ENCODE results near the gene C10orf120.

The C10orf120 gene

DNA sequence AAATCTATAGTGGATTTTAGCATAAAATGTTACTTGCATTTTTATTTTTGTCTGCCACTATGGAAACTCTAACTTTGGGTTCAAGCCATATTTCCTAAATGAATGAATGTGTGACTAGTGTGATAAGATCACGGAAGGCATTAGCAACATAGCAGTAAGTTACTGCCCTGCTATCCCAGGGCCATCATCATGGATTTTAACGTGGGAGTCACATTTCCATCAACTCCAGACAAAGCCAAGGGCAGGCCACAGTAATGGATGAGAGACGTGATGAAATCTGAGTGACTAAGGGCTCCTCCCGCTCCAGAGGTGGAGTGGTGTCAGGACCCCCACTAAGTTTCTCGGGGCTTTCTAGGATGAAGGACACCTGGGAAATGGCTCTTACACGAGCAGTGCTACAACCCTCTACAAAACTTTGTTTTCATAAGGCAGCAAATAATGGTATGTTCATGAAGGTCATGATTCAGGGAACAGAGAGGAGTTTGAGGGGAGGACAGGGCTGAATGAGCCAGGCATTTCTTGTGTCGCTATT lies 34.3 kb downstream of the C10orf120 start:
- Histone ChIP-seq H3K9ac (ENCODE audit: low read length) (no peak overlapping the region), H3K4me3 (ENCODE audit: low read length) (no peak overlapping the region), H3K27me3 (ENCODE audit: low read depth, low read length) (peaks cover 9% of the 10 kb centered on the region), H2AFZ (ENCODE audit: low read depth, low read length) (no peak overlapping the region), H3K79me2 (ENCODE audit: low read length) (no peaks in the 10 kb centered on the region), H3K27ac (ENCODE audit: low read length) (no peak overlapping the region), H3K9me3 (ENCODE audit: insufficient read depth, low read length) (no peaks in the 10 kb centered on the region), H4K20me1 (ENCODE audit: insufficient read depth, low read length) (no peaks in the 10 kb centered on the region), H3K4me1 (ENCODE audit: low read length) (no peaks in the 10 kb centered on the region), H3K4me2 (ENCODE audit: low read length) (no peak overlapping the region), H3K36me3 (replicated peaks; ENCODE audit: low read depth, low read length) (no peaks in the 10 kb centered on the region)
- TF ChIP-seq EZH2phosphoT487 (IDR thresholded peaks at IDR 0.05; ENCODE audit: low read depth) = no peak
- TF ChIP-seq, protein P1, sequence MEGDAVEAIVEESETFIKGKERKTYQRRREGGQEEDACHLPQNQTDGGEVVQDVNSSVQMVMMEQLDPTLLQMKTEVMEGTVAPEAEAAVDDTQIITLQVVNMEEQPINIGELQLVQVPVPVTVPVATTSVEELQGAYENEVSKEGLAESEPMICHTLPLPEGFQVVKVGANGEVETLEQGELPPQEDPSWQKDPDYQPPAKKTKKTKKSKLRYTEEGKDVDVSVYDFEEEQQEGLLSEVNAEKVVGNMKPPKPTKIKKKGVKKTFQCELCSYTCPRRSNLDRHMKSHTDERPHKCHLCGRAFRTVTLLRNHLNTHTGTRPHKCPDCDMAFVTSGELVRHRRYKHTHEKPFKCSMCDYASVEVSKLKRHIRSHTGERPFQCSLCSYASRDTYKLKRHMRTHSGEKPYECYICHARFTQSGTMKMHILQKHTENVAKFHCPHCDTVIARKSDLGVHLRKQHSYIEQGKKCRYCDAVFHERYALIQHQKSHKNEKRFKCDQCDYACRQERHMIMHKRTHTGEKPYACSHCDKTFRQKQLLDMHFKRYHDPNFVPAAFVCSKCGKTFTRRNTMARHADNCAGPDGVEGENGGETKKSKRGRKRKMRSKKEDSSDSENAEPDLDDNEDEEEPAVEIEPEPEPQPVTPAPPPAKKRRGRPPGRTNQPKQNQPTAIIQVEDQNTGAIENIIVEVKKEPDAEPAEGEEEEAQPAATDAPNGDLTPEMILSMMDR (IDR thresholded peaks at IDR 0.05; ENCODE audit: low read depth, low read length) = no peak

DNA sequence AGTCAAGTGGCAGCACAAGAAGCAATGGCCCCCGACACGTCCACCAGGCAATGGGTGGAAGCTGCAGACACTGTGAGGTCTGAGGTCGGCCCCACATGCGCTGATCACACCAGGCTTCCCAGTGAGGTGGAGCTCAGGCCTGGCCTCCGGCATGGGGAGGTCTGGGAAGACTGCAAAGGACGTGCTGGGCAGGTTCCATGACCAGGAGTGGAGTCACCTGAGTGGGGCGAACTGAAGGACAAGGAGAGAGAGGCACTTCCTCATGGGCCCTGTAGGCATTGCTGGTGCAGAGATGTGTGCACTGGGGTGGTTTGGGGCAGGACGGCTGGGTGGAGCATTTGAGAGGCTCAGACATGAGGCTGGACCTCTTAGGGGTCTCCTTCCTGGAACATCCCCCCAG lies 35.1 kb downstream of the C10orf120 start:
- H3K9me3 ChIP-seq (ENCODE audit: insufficient read depth, low read length) = no peaks in the 10 kb centered on the region
- no peaks in the 10 kb centered on the region for H3K36me3 ChIP-seq (replicated peaks; ENCODE audit: low read depth, low read length)
- no peak overlapping the region for H3K9ac ChIP-seq (ENCODE audit: low read length)
- H2AFZ ChIP-seq (ENCODE audit: low read depth, low read length) = no peak overlapping the region
- H3K27me3 ChIP-seq (ENCODE audit: low read depth, low read length) = peaks cover 9% of the 10 kb centered on the region
- H3K4me3 ChIP-seq (ENCODE audit: low read length) = no peak overlapping the region
- H3K79me2 ChIP-seq (ENCODE audit: low read length) = no peaks in the 10 kb centered on the region
- no peak overlapping the region for H3K4me2 ChIP-seq (ENCODE audit: low read length)
- H3K27ac ChIP-seq (ENCODE audit: low read length) = no peak overlapping the region
- no peaks in the 10 kb centered on the region for H4K20me1 ChIP-seq (ENCODE audit: insufficient read depth, low read length)
- TF ChIP-seq, protein P1 (IDR thresholded peaks at IDR 0.05; ENCODE audit: low read depth, low read length) = no peak
- no peak for TF ChIP-seq EZH2phosphoT487 (IDR thresholded peaks at IDR 0.05; ENCODE audit: low read depth)
- no peaks in the 10 kb centered on the region for H3K4me1 ChIP-seq (ENCODE audit: low read length)

DNA sequence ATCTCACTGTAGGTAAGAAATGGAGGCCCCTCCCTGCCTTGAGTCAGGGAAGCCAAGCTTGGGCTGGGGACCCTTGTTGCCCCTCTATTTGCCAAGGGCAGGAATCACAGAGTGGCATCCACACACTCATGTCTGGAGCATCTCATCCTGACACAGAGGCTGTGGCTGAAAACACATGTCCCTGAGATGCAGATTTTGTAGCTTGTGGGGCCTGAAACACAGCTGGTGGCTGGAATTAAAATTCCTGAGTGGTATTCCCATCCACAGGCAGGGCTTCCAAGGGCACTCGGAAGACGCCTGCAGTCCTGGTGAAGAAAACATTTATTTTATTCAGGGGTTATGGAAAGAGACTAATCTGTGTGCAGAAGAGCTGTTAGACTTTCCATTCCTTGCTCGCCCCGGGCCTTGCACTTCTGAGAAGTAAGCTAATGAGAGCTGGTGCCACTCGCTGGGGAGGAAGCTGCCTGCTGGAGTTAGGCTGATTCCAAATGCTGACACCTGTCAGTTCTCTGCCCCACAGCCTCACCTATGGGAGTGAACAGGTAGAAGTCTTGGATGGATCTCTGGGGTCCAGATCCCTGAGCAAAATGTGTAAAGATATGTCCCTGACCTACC lies 36.0 kb downstream of the C10orf120 start:
- Histone ChIP-seq H3K4me1 (ENCODE audit: low read length) (no peaks in the 10 kb centered on the region), H3K79me2 (ENCODE audit: low read length) (no peaks in the 10 kb centered on the region), H3K27ac (ENCODE audit: low read length) (no peak overlapping the region), H3K27me3 (ENCODE audit: low read depth, low read length) (peaks cover 9% of the 10 kb centered on the region), H3K9me3 (ENCODE audit: insufficient read depth, low read length) (no peaks in the 10 kb centered on the region), H3K4me2 (ENCODE audit: low read length) (no peak overlapping the region), H3K4me3 (ENCODE audit: low read length) (no peak overlapping the region), H3K36me3 (replicated peaks; ENCODE audit: low read depth, low read length) (no peaks in the 10 kb centered on the region), H3K9ac (ENCODE audit: low read length) (no peak overlapping the region), H4K20me1 (ENCODE audit: insufficient read depth, low read length) (no peaks in the 10 kb centered on the region), H2AFZ (ENCODE audit: low read depth, low read length) (no peak overlapping the region)
- TF ChIP-seq, protein P1 (IDR thresholded peaks at IDR 0.05; ENCODE audit: low read depth, low read length) = no peak
- TF ChIP-seq EZH2phosphoT487 (IDR thresholded peaks at IDR 0.05; ENCODE audit: low read depth) = no peak

DNA sequence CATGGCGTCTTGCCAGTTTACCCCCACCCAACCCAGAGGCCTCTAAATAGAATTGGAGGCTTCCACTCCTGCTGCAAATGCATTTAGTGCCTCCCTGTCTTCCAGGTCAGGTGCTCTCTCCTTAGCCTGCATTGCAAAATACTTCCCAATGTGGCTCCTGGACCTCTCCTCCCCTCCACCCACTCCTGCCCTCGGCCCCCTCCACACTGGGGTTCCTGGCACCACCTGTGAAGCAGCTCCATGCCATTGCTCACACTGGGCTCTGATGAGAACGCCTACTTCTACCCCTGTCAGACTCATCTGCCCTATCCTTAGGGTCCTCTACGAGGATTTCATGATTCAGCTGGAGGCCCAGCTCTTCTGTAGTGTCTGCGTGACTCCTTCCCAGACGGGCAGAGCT lies 37.4 kb downstream of the C10orf120 start:
- H3K27me3 ChIP-seq (ENCODE audit: low read depth, low read length) = peaks cover 9% of the 10 kb centered on the region
- no peaks in the 10 kb centered on the region for H3K4me1 ChIP-seq (ENCODE audit: low read length)
- no peak for TF ChIP-seq EZH2phosphoT487 (IDR thresholded peaks at IDR 0.05; ENCODE audit: low read depth)
- TF ChIP-seq, protein P1 (IDR thresholded peaks at IDR 0.05; ENCODE audit: low read depth, low read length) = no peak

More for the DNA sequence above, 37.4 kb downstream of the C10orf120 start:
- Histone ChIP-seq H3K27ac (ENCODE audit: low read length) (no peak overlapping the region), H3K4me2 (ENCODE audit: low read length) (no peak overlapping the region), H3K79me2 (ENCODE audit: low read length) (no peaks in the 10 kb centered on the region), H4K20me1 (ENCODE audit: insufficient read depth, low read length) (no peaks in the 10 kb centered on the region), H3K36me3 (replicated peaks; ENCODE audit: low read depth, low read length) (no peaks in the 10 kb centered on the region), H2AFZ (ENCODE audit: low read depth, low read length) (no peak overlapping the region), H3K9ac (ENCODE audit: low read length) (no peak overlapping the region), H3K4me3 (ENCODE audit: low read length) (no peak overlapping the region), H3K9me3 (ENCODE audit: insufficient read depth, low read length) (no peaks in the 10 kb centered on the region)

Data from OCI-LY3 (cell line).